Calu3 (cell line): Measurements from ENCODE around the gene GAL3ST3. TPM values are rescaled to one million over a fixed set of nuclear protein-coding genes. Genes with fewer than 3 reads are reported as not detected.
"Not testable (repeated sequence)": the region's sequence is repeated elsewhere in the genome, so short reads cannot be mapped to it uniquely, and the experiment has no call there.

Source experiments
- BruUV-seq: library from RNA; stranded (reverse); fragments of 400-500 nt; replicated peaks from 2 replicates; lab custom pipeline; 2021; lab: Mats Ljungman, UMichigan
- CTCF ChIA-PET: fragments of 300-600 bp; sonication (Branson Sonifier 250); formaldehyde crosslinking; loops from one replicate; lab custom pipeline; 2022; ENCODE audit warnings: antibody characterized with exemption; lab: Charles Lee
- DNase-seq: peaks from one replicate; pipeline ENCODE4 v3.0.0; 2022
- H3K27ac Mint-ChIP-seq: one replicate; pipeline ENCODE4 v1.8.0; 2022; ENCODE audit warnings: mixed read lengths; ENCODE audit not compliant: unreplicated experiment
- H3K27me3 Mint-ChIP-seq: one replicate; pipeline ENCODE4 v1.8.0; 2022; ENCODE audit warnings: mixed read lengths; ENCODE audit not compliant: unreplicated experiment
- H3K36me3 Mint-ChIP-seq: one replicate; pipeline ENCODE4 v1.8.0; 2022; ENCODE audit warnings: mild to moderate bottlenecking, moderate library complexity, mixed read lengths; ENCODE audit not compliant: insufficient read depth, unreplicated experiment
- H3K4me1 Mint-ChIP-seq: one replicate; pipeline ENCODE4 v1.8.0; 2022; ENCODE audit warnings: mild to moderate bottlenecking, low read depth, mixed read lengths; ENCODE audit not compliant: unreplicated experiment
- H3K4me3 Mint-ChIP-seq: one replicate; pipeline ENCODE4 v1.8.0; 2022; ENCODE audit warnings: mild to moderate bottlenecking, low read depth, moderate library complexity, mixed read lengths; ENCODE audit not compliant: unreplicated experiment
- H3K9me3 Mint-ChIP-seq: one replicate; pipeline ENCODE4 v1.8.0; 2022; ENCODE audit warnings: low read depth, mixed read lengths; ENCODE audit not compliant: unreplicated experiment
- CTCF ChIP-seq: fragments of 200-600 bp; IDR thresholded peaks from one replicate; pipeline ENCODE4 v1.8.0; 2022; ENCODE audit warnings: antibody characterized with exemption; ENCODE audit not compliant: unreplicated experiment
- intact Hi-C: fragments of 100-400 bp; cut with micrococcal nuclease; formaldehyde crosslinking; loops from one replicate; pipeline ENCODE4 v1.10.0; 2022; ENCODE audit not compliant: unreplicated experiment
- total RNA-seq: library from RNA; stranded (reverse); gene quantifications from 2 replicates; pipeline ENCODE4 v1.2.3, GENCODE V29; 2022

GAL3ST3 gene
- total RNA-seq, 1 experiment from 2014 or later: not detected

- H3K9me3 Mint-ChIP-seq: no peaks in the 10 kb centered on the region
- peak; percentile 64 for DNase-seq
- no peak for TF ChIP-seq CTCF
- H3K4me1 Mint-ChIP-seq: peaks cover 47% of the 10 kb centered on the region
- no TSS peak for BruUV-seq
- H3K27ac Mint-ChIP-seq: no peak overlapping the region
- no peaks in the 10 kb centered on the region for H3K27me3 Mint-ChIP-seq
- CTCF ChIA-PET: interaction anchor here (0.6 to 1.3 kb wide), 4 partner anchors 14 to 312 kb away, joined by 3 to 6 read pairs (median 4); no protein-coding TSS in a partner anchor
- H3K4me3 Mint-ChIP-seq: no peak overlapping the region
- no peaks in the 10 kb centered on the region for H3K36me3 Mint-ChIP-seq
- intact Hi-C loops: loop anchor here (2.0 to 5.0 kb wide), 2 partner anchors 36 to 55 kb away; no protein-coding TSS in a partner anchor
These were observed 32.5 kb upstream of the GAL3ST3 start for GRCh38 chr11:66081505-66081904.

- H3K36me3 Mint-ChIP-seq: no peaks in the 10 kb centered on the region
- H3K4me1 Mint-ChIP-seq: peaks cover 47% of the 10 kb centered on the region
- peak; percentile 37 for DNase-seq
- no peak for TF ChIP-seq CTCF
- no peak overlapping the region for H3K4me3 Mint-ChIP-seq
- CTCF ChIA-PET: interaction anchor here (0.6 to 1.3 kb wide), 4 partner anchors 12 to 331 kb away, joined by 3 to 5 read pairs (median 3); partner anchors contain the start of gene MUS81
- BruUV-seq: no TSS peak
- no peaks in the 10 kb centered on the region for H3K27me3 Mint-ChIP-seq
- no peak overlapping the region for H3K27ac Mint-ChIP-seq
- H3K9me3 Mint-ChIP-seq: no peaks in the 10 kb centered on the region
- intact Hi-C loops: loop anchor here (2.0 to 5.0 kb wide), 2 partner anchors 37 to 57 kb away; no protein-coding TSS in a partner anchor
These were observed 31.3 kb upstream of the GAL3ST3 start for GRCh38 chr11:66080055-66080817.

- H3K27ac Mint-ChIP-seq, BruUV-seq, H3K36me3 Mint-ChIP-seq, H3K9me3 Mint-ChIP-seq, intact Hi-C loops, H3K27me3 Mint-ChIP-seq, DNase-seq, H3K4me3 Mint-ChIP-seq: not testable (repeated sequence)
- CTCF ChIA-PET: interaction anchor here (0.7 to 0.9 kb wide), 2 partner anchors 11 to 18 kb away, joined by 3 to 7 read pairs; no protein-coding TSS in a partner anchor
- peaks cover 38% of the 10 kb centered on the region for H3K4me1 Mint-ChIP-seq
These were observed 30.0 kb upstream of the GAL3ST3 start for GRCh38 chr11:66078949-66079348.

- CTCF ChIA-PET: no interaction called here
- Mint-ChIP-seq H3K27me3 (no peaks in the 10 kb centered on the region), H3K9me3 (no peaks in the 10 kb centered on the region), H3K4me3 (no peak overlapping the region), H3K27ac (no peak overlapping the region), H3K36me3 (no peaks in the 10 kb centered on the region), H3K4me1 (peaks cover 28% of the 10 kb centered on the region)
- no peak for TF ChIP-seq CTCF
- no peak for DNase-seq
- BruUV-seq: no TSS peak
- intact Hi-C loops: no loop called here
These were observed 29.0 kb upstream of the GAL3ST3 start for GRCh38 chr11:66077927-66078326.
